Transverse colon (tissue), 4 donors: ENCODE results near the gene HNRNPA3.

Experiments
- POLR2A ChIP-seq: fragments of 450-650 bp; IDR thresholded peaks from one replicate; pipeline ENCODE4 v1.6.1; 2016; ENCODE audit warnings: antibody characterized with exemption, mild to moderate bottlenecking, moderate library complexity
- POLR2AphosphoS5 ChIP-seq, 3 donors: sonication (generic); formaldehyde crosslinking; IDR thresholded peaks; one replicate each; pipeline ENCODE4 v1.6.1; 2016; ENCODE audit warnings: antibody characterized with exemption in 3 of 3
- TF ChIP-seq, protein P1 (sequence below), 5 experiments: fragments of 200-600 bp in 3 of 5; fragments of 450-650 bp in 2 of 5; sonication (generic) in 3 of 5; IDR thresholded peaks; 1 replicate in 2 of 5; 2 replicates in 3 of 5; pipeline ENCODE4 v1.5.1; 2016 to 2017; ENCODE audit warnings: antibody characterized with exemption in 5 of 5, inconsistent platforms in 3 of 5, mild to moderate bottlenecking in 2 of 5, moderate library complexity in 1 of 5

DNA sequence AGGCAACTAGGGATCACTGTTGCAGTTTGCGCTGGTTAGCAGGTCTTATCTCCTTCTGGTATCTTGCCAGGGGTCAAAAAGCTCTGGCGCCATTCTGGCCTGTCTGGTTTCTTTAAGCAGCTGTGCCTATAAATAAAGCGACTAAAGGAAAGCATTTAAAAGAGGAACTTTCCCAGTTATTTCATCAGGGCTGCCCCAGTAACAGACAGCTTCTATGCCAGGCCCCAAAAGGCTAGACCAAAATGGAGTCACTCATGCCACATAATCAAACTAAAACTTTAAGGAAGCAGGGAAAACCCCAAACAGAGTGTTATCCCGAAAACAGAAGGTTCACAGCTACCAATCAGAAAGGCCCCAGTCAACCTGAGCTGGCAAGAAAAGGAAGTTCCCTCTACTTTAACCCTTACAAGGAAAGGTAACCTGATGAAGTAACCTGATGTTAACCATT lies 41.2 kb upstream of the HNRNPA3 start:
- TF ChIP-seq, protein P1, sequence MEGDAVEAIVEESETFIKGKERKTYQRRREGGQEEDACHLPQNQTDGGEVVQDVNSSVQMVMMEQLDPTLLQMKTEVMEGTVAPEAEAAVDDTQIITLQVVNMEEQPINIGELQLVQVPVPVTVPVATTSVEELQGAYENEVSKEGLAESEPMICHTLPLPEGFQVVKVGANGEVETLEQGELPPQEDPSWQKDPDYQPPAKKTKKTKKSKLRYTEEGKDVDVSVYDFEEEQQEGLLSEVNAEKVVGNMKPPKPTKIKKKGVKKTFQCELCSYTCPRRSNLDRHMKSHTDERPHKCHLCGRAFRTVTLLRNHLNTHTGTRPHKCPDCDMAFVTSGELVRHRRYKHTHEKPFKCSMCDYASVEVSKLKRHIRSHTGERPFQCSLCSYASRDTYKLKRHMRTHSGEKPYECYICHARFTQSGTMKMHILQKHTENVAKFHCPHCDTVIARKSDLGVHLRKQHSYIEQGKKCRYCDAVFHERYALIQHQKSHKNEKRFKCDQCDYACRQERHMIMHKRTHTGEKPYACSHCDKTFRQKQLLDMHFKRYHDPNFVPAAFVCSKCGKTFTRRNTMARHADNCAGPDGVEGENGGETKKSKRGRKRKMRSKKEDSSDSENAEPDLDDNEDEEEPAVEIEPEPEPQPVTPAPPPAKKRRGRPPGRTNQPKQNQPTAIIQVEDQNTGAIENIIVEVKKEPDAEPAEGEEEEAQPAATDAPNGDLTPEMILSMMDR (IDR thresholded peaks at IDR 0.05) = no peak
- TF ChIP-seq POLR2A = no peak
- no peak for TF ChIP-seq POLR2AphosphoS5 (IDR thresholded peaks at IDR 0.05)
